Suprapubic skin (tissue), 4 donors: ENCODE results near the gene UBE2D1. TPM values are rescaled to one million over a fixed set of nuclear protein-coding genes. Genes with fewer than 3 reads are reported as not detected.

Experiments
- DNase-seq, 2 donors: peaks; one replicate each; pipeline ENCODE4 v3.0.0-alpha.2; 2019; ENCODE audit warnings: low spot score in 2 of 2
- H3K27ac ChIP-seq: fragments of 200-600 bp; sonication (generic); one replicate; pipeline ENCODE4 v1.5.1; 2019
- H3K27me3 ChIP-seq: fragments of 200-600 bp; sonication (generic); one replicate; pipeline ENCODE4 v1.5.1; 2019
- H3K36me3 ChIP-seq: fragments of 200-600 bp; sonication (generic); one replicate; pipeline ENCODE4 v1.5.1; 2019
- H3K4me1 ChIP-seq: fragments of 200-600 bp; sonication (generic); one replicate; pipeline ENCODE4 v1.5.1; 2019
- H3K4me3 ChIP-seq: fragments of 200-600 bp; sonication (generic); one replicate; pipeline ENCODE4 v1.5.1; 2019; ENCODE audit warnings: mild to moderate bottlenecking
- H3K9me3 ChIP-seq: fragments of 200-600 bp; sonication (generic); one replicate; pipeline ENCODE4 v1.5.1; 2019
- EP300 ChIP-seq: sonication (generic); formaldehyde crosslinking; IDR thresholded peaks from one replicate; pipeline ENCODE4 v1.6.1; 2017; ENCODE audit warnings: antibody characterized with exemption
- POLR2A ChIP-seq, 2 donors: fragments of 450-650 bp; IDR thresholded peaks; one replicate each; pipeline ENCODE4 v1.6.1; 2017; ENCODE audit warnings: antibody characterized with exemption in 2 of 2, mild to moderate bottlenecking in 2 of 2, moderate library complexity in 2 of 2
- POLR2AphosphoS5 ChIP-seq, 3 donors: sonication (generic); formaldehyde crosslinking; IDR thresholded peaks; one replicate each; pipeline ENCODE4 v1.6.1; 2017; ENCODE audit warnings: antibody characterized with exemption in 3 of 3
- WGBS: methylation state at CpG from one replicate; pipeline ENCODE4 v1.1.5; 2018; 5-methylcytosine and 5-hydroxymethylcytosine counted together
- total RNA-seq, 4 donors: library from RNA; depleted of rRNA; stranded (reverse); fragments of >200 nt; gene quantifications; one replicate each; pipeline ENCODE4 v1.1.0, GENCODE V29; 2016
- TF ChIP-seq, protein P1 (sequence below), 2 donors: fragments of 200-600 bp in 1 of 2; fragments of 450-650 bp in 1 of 2; sonication (generic) in 1 of 2; IDR thresholded peaks; one replicate each; pipeline ENCODE4 v1.5.1; 2016 to 2019; ENCODE audit warnings: antibody characterized with exemption in 2 of 2, mild to moderate bottlenecking in 1 of 2, moderate library complexity in 1 of 2

UBE2D1 gene
- total RNA-seq, 4 donors from 2014 or later: 8.3 to 11.5 (median 9.6) TPM

DNA sequence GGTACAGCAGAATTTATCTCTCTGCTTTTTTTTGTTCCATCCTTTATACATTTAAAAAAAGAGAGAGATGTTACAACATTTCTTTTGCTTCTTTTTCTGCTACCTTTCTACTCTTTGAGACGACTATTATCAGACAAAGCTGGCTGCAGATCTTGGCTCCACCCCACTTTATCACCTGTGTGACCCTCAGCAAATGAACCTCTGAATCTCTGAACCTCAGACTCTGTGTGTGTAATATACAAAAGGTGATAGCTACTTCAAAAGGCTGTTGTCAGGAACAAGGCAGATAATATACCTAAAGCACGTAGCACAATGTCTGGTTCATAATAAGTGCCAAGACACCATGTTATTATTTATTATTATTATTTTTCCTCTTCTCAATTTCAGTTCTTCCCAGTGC lies 32.6 kb upstream of the UBE2D1 start:
- WGBS: 58% methylated on average over 2 of the region's 2 CpGs
- peaks cover 3% of the 10 kb centered on the region for H3K4me1 ChIP-seq

DNA sequence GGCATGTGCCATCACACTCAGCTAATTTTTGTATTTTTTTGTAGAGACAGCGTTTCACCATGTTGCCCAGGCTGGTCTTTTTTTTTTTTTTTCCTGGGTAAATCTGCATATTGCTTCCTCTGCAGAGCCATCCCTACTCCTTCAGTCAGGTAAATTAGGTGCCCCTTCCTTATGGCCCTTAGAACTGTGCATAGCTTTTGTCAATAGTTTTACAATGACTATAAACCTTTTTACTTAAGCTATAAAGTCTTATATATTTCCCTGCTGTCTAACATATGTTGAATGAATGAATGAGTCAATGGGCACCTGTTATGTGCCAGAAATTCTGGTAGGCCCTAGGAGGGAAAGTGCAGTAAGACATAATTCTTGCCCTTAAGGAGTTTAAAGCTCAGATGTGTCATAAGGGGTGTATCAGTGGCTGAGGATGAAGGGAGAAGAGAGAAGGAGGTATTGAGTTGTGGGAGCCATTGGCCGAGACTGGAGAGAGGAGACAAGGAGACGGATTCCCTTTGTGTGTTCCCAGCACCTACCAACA lies 30.6 kb upstream of the UBE2D1 start:
- Histone ChIP-seq H3K27ac (no peak overlapping the region), H3K4me3 (no peak overlapping the region), H3K4me1 (peaks cover 3% of the 10 kb centered on the region), H3K36me3 (no peaks in the 10 kb centered on the region), H3K9me3 (no peaks in the 10 kb centered on the region), H3K27me3 (peaks cover 11% of the 10 kb centered on the region)
- TF ChIP-seq EP300 (no peak), POLR2A (IDR thresholded peaks at IDR 0.05) (no peak), POLR2AphosphoS5 (IDR thresholded peaks at IDR 0.05) (no peak)
- TF ChIP-seq, protein P1, sequence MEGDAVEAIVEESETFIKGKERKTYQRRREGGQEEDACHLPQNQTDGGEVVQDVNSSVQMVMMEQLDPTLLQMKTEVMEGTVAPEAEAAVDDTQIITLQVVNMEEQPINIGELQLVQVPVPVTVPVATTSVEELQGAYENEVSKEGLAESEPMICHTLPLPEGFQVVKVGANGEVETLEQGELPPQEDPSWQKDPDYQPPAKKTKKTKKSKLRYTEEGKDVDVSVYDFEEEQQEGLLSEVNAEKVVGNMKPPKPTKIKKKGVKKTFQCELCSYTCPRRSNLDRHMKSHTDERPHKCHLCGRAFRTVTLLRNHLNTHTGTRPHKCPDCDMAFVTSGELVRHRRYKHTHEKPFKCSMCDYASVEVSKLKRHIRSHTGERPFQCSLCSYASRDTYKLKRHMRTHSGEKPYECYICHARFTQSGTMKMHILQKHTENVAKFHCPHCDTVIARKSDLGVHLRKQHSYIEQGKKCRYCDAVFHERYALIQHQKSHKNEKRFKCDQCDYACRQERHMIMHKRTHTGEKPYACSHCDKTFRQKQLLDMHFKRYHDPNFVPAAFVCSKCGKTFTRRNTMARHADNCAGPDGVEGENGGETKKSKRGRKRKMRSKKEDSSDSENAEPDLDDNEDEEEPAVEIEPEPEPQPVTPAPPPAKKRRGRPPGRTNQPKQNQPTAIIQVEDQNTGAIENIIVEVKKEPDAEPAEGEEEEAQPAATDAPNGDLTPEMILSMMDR (IDR thresholded peaks at IDR 0.05): no peak
- DNase-seq: no peak
- 84% methylated on average over 3 of the region's 3 CpGs for WGBS

More for the DNA sequence above, 32.6 kb upstream of the UBE2D1 start:
- Histone ChIP-seq H3K9me3 (no peaks in the 10 kb centered on the region), H3K27ac (no peak overlapping the region), H3K4me3 (no peak overlapping the region), H3K27me3 (peaks cover 11% of the 10 kb centered on the region), H3K36me3 (no peaks in the 10 kb centered on the region)
- DNase-seq: no peak
- TF ChIP-seq POLR2A (IDR thresholded peaks at IDR 0.05) (no peak), EP300 (no peak), POLR2AphosphoS5 (IDR thresholded peaks at IDR 0.05) (no peak)
- TF ChIP-seq, protein P1 (IDR thresholded peaks at IDR 0.05): no peak

DNA sequence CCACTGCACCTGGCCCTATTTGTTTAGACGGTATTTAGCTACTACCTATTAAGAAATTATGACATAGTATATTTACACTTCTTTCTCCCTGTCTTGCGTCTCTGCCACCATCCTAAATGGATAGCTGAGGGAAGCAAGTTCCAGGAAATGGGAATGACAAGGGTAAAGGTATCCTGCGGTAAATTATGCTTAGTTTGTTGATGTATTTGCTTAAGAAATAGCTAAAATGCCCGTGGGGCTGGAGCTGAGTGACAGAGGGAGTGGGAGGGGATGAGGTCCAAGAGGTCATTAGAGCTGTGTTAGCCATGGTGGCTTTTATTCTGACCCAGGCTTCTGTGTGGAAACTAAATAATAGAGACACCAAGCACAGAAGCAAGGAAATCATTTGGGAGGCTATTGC lies 29.0 kb upstream of the UBE2D1 start:
- Histone ChIP-seq H3K36me3 (no peaks in the 10 kb centered on the region), H3K4me1 (no peaks in the 10 kb centered on the region), H3K27ac (no peak overlapping the region), H3K9me3 (no peaks in the 10 kb centered on the region), H3K27me3 (peaks cover 11% of the 10 kb centered on the region), H3K4me3 (no peak overlapping the region)
- no peak for DNase-seq
- WGBS: 52% methylated on average over 4 of the region's 4 CpGs
- no peak for TF ChIP-seq POLR2A (IDR thresholded peaks at IDR 0.05)
- TF ChIP-seq, protein P1 (IDR thresholded peaks at IDR 0.05): no peak
- no peak for TF ChIP-seq POLR2AphosphoS5 (IDR thresholded peaks at IDR 0.05)
- TF ChIP-seq EP300: no peak

DNA sequence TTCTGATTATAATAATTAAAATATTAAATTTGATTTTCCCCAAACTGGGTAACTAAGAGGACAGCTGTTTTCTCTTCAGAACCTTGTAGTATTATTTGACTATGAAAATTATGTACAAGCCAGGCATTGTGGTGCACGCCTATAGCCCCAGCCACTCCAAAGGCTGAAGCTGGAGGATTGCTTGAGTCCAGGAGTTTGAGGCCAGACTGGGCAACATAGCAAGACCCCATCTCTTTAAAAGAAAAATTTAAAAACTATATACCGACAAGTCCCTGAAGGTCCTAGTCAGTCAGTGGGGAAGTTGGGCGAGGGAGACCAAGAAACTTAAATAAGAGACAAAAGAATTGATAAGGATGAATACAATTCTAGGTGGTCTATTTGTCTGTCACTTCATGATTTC lies 27.1 kb upstream of the UBE2D1 start:
- TF ChIP-seq POLR2AphosphoS5 (IDR thresholded peaks at IDR 0.05) (no peak), EP300 (no peak), POLR2A (IDR thresholded peaks at IDR 0.05) (no peak)
- TF ChIP-seq, protein P1 (IDR thresholded peaks at IDR 0.05): no peak
- H3K36me3 ChIP-seq: no peaks in the 10 kb centered on the region
- no peak overlapping the region for H3K4me3 ChIP-seq
- H3K4me1 ChIP-seq: no peaks in the 10 kb centered on the region
- H3K9me3 ChIP-seq: no peaks in the 10 kb centered on the region
- no peak for DNase-seq
- H3K27me3 ChIP-seq: peaks cover 11% of the 10 kb centered on the region
- no peak overlapping the region for H3K27ac ChIP-seq
- 94% methylated on average over 3 of the region's 3 CpGs for WGBS

DNA sequence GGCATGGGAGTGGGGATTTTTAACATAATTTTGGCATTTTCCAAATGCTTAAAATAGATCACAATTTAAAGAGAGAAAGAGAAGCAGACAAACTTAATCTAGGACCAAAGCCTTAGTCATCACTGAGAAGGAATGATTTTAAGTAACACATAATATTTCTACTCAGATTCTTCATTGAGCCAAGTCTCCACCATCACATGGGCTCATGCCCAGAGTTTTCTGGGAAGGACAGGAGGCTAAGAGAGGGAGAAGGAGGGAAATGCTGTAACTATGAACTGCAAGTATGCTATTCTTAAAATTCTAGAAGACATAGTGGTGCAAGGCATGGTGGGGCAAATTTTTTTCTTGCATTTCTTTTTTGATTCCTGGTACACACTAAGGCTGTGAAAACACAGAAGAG lies 23.8 kb upstream of the UBE2D1 start:
- H3K27ac ChIP-seq: no peak overlapping the region
- TF ChIP-seq POLR2A (IDR thresholded peaks at IDR 0.05): no peak
- TF ChIP-seq POLR2AphosphoS5 (IDR thresholded peaks at IDR 0.05): no peak
- TF ChIP-seq, protein P1 (IDR thresholded peaks at IDR 0.05): no peak
- no peak for TF ChIP-seq EP300
- no peak for DNase-seq
- no peaks in the 10 kb centered on the region for H3K9me3 ChIP-seq
- peaks cover 2% of the 10 kb centered on the region for H3K27me3 ChIP-seq
- no peak overlapping the region for H3K4me3 ChIP-seq
- H3K4me1 ChIP-seq: no peaks in the 10 kb centered on the region
- no peaks in the 10 kb centered on the region for H3K36me3 ChIP-seq
